ENCODE results near the gene PIN1. TPM values are rescaled to one million over a fixed set of nuclear protein-coding genes. Genes with fewer than 3 reads are reported as not detected.

Gene PIN1
- total RNA-seq, 2 donors from 2014 or later, result 111 to 125 TPM

DNA sequence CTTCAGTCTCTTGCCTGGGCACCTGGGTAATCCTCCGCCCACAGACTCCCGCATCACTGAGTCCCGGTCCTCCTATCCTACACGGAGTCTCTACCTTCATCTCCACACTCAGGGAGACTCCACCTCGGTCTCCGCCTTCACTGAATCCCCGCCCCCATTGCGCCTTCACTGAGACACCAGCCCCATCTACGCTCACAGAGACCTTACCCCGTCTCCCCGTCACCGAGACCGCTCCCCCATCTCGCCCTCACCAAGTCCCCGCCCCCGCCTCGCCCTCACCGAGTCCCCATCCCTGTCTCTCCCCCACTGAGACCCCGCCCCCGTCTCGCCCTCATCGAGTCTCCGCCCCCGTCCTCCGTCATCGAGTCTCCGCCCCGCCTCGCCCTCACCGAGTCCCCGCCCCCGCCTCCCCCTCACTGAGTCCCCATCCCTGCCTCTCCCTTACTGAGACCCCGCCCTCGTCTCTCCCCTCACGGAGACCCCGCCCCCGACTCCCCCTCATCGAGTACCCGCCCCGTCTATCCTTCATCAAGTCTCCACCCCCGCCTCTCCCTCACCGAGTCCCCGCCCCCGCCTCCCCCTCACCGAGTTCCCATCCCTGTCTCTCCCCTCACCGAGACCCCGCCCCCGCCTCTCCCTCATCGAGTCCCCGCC lies 43.4 kb upstream of the PIN1 start:
- Histone ChIP-seq H3K4me1 (peaks cover 0 to 10% of the 10 kb centered on the region in 2 donors), H3K27ac (peak overlapping the region; percentile 90 to 91), H3K9me3 (no peaks in the 10 kb centered on the region), H3K27me3 (no peaks in the 10 kb centered on the region), H3K4me3 (peak overlapping the region; percentile 64 to 71), H3K36me3 (no peaks in the 10 kb centered on the region)
- peak; percentile 96 for DNase-seq (ENCODE audit: low spot score)
- TF ChIP-seq, protein P1, sequence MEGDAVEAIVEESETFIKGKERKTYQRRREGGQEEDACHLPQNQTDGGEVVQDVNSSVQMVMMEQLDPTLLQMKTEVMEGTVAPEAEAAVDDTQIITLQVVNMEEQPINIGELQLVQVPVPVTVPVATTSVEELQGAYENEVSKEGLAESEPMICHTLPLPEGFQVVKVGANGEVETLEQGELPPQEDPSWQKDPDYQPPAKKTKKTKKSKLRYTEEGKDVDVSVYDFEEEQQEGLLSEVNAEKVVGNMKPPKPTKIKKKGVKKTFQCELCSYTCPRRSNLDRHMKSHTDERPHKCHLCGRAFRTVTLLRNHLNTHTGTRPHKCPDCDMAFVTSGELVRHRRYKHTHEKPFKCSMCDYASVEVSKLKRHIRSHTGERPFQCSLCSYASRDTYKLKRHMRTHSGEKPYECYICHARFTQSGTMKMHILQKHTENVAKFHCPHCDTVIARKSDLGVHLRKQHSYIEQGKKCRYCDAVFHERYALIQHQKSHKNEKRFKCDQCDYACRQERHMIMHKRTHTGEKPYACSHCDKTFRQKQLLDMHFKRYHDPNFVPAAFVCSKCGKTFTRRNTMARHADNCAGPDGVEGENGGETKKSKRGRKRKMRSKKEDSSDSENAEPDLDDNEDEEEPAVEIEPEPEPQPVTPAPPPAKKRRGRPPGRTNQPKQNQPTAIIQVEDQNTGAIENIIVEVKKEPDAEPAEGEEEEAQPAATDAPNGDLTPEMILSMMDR (IDR thresholded peaks at IDR 0.05), result no peak

DNA sequence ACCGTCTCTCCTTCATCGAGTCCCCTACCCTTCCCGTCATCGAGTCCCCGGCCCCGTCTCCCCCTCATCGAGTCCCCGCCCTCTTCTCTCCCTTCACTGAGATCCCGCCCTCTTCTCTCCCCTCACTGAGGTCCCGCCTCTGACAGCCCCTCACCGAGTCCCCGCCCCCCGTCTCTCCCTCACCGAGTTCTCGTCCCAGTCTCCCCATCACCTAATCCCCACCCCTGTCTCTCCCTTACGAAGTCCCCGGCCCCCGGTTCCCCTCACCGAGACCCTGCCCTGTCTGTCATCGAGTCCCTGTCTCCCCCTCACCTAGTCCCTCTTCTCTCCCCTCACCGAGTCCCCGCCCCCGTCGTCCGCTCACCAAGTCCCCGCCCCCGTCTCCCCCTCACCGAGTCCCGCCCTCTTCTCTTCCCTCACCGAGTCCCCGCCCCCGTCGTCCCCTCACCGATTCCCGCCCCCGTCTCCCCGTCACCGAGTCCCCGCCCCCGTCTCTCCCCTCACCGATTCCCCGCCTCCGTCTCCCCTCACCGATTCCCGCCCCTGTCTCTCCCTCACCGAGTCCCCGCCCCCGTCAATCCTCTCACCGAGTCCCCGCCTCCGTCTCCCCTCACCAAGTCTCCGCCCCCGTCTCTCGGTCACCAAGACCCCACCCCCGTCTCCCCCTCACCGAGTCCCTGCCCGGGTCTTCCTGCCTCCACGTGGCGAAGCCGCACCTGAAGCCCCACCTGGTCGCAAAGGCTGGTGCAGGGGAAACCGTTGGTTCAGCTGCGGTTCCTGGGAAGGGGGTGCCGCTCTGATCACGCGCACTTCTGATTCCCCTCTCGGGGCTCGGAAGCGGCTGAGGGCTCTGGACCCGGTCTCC lies 42.7 kb upstream of the PIN1 start:
- H3K4me3 ChIP-seq, result peak overlapping the region; percentile 64 to 71
- H3K9me3 ChIP-seq, result no peaks in the 10 kb centered on the region
- H3K4me1 ChIP-seq, result peaks cover 0 to 10% of the 10 kb centered on the region in 2 donors
- TF ChIP-seq, protein P1 (IDR thresholded peaks at IDR 0.05), result no peak
- peak; percentile 94 for DNase-seq (ENCODE audit: low spot score)
- no peaks in the 10 kb centered on the region for H3K36me3 ChIP-seq
- H3K27me3 ChIP-seq, result no peaks in the 10 kb centered on the region
- peak overlapping the region; percentile 90 to 91 for H3K27ac ChIP-seq

DNA sequence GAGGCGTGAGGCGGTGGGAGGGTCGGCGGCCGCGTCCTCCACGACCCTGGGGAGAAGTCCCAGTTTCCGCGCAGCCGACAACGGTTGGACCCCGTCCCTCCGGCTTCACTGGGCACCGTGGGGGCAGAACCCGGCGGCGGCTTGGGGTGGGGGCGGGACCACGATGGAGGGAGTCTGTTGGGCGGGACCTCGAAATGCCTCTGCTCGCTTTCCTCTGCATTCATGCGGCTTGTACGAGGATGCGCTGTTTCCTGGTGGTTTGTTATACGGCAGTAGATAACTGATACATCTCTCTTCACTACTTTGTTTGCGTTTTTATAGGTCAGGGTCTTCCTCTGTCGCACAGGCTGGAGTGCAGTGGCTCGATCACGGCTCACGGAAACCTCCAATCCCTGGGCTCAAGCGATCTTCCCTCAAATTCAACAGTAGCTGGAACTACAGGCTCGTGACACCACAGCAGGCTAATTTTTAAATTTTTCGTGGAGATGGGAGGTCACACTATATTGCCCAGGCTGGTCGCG lies 42.0 kb upstream of the PIN1 start:
- Histone ChIP-seq H3K4me1 (peaks cover 0 to 10% of the 10 kb centered on the region in 2 donors), H3K27ac (peak overlapping the region; percentile 90 to 91), H3K9me3 (no peaks in the 10 kb centered on the region), H3K36me3 (no peaks in the 10 kb centered on the region), H3K4me3 (peak overlapping the region; percentile 64 to 71), H3K27me3 (no peaks in the 10 kb centered on the region)
- TF ChIP-seq, protein P1 (IDR thresholded peaks at IDR 0.05), result no peak
- DNase-seq (ENCODE audit: low spot score), result peak; percentile 66

DNA sequence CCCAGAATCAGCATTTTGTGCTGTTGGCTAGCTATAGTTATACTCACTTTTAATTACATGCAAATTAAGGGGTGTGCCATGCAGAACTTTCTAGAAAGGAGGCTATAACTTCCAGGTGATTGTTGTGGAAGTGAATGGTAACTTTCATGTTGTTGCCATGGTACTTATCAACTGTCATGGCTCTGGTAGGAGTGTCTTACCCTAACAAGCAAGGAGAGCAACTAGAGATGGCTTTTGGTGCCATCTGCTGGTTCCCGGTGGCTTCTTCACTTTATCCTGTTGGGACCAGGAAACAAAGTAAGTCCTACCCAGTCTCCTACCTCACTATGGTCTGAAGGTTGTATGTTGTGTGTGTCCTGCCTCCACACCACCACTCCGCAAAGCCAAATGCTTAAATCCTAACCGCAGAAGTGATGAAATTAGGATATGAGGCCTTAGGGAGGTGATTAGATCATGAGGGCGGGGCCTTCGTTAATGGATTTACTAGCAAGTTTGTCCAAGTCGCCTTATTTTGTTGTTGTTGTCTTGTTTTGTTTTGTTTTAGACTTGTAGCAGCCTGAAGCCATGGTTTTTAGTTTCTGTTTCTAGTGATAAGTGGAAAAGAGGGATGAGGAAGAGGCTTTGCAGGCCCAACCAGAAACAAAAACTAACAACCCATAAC lies 38.9 kb upstream of the PIN1 start:
- peak; percentile 87 for DNase-seq (ENCODE audit: low spot score)
- TF ChIP-seq, protein P1 (IDR thresholded peaks at IDR 0.05), result peak; percentile 52 to 87
- no peaks in the 10 kb centered on the region for H3K9me3 ChIP-seq
- no peaks in the 10 kb centered on the region for H3K36me3 ChIP-seq
- no peak overlapping the region for H3K27ac ChIP-seq
- peaks cover 0 to under 1% of the 10 kb centered on the region in 2 donors for H3K4me1 ChIP-seq
- H3K27me3 ChIP-seq, result no peaks in the 10 kb centered on the region
- H3K4me3 ChIP-seq, result no peak overlapping the region

DNA sequence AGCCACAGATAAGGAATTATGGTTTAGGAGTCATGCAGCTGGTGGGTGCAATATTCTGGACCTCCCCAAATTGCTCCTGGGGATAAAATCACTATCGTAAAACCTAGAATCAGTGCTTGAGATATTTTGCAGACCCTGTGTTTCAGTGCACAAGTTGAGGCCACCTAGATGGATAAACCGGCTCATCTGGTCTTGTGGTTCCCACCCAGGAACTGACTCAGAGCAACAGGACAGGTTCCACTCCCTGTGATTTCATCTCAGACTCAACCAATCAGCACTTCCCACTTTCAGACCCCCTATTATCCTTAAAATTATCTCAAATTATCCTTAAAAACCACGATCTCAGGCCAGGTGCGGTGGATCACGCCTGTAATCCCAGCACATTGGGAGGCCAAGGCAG lies 37.2 kb upstream of the PIN1 start:
- Histone ChIP-seq H3K4me3 (no peak overlapping the region), H3K9me3 (no peaks in the 10 kb centered on the region), H3K4me1 (no peaks in the 10 kb centered on the region), H3K36me3 (no peaks in the 10 kb centered on the region), H3K27ac (no peak overlapping the region), H3K27me3 (no peaks in the 10 kb centered on the region)
- TF ChIP-seq, protein P1 (IDR thresholded peaks at IDR 0.05), result no peak
- DNase-seq (ENCODE audit: low spot score), result no peak

Measured in right atrium auricular region (tissue), 2 donors.